NCI-H1694 treated with DMSO at 0.1 percent for 48 hours (cell line): Measurements from ENCODE around the gene USP48.
"Not testable (repeated sequence)": the region's sequence is repeated elsewhere in the genome, so short reads cannot be mapped to it uniquely, and the experiment has no call there.

Source experiments
- DNase-seq: peaks from one replicate; lab custom pipeline; 2025; lab: John Stamatoyannopoulos, UW

USP48 gene, protein sequence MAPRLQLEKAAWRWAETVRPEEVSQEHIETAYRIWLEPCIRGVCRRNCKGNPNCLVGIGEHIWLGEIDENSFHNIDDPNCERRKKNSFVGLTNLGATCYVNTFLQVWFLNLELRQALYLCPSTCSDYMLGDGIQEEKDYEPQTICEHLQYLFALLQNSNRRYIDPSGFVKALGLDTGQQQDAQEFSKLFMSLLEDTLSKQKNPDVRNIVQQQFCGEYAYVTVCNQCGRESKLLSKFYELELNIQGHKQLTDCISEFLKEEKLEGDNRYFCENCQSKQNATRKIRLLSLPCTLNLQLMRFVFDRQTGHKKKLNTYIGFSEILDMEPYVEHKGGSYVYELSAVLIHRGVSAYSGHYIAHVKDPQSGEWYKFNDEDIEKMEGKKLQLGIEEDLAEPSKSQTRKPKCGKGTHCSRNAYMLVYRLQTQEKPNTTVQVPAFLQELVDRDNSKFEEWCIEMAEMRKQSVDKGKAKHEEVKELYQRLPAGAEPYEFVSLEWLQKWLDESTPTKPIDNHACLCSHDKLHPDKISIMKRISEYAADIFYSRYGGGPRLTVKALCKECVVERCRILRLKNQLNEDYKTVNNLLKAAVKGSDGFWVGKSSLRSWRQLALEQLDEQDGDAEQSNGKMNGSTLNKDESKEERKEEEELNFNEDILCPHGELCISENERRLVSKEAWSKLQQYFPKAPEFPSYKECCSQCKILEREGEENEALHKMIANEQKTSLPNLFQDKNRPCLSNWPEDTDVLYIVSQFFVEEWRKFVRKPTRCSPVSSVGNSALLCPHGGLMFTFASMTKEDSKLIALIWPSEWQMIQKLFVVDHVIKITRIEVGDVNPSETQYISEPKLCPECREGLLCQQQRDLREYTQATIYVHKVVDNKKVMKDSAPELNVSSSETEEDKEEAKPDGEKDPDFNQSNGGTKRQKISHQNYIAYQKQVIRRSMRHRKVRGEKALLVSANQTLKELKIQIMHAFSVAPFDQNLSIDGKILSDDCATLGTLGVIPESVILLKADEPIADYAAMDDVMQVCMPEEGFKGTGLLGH

DNA sequence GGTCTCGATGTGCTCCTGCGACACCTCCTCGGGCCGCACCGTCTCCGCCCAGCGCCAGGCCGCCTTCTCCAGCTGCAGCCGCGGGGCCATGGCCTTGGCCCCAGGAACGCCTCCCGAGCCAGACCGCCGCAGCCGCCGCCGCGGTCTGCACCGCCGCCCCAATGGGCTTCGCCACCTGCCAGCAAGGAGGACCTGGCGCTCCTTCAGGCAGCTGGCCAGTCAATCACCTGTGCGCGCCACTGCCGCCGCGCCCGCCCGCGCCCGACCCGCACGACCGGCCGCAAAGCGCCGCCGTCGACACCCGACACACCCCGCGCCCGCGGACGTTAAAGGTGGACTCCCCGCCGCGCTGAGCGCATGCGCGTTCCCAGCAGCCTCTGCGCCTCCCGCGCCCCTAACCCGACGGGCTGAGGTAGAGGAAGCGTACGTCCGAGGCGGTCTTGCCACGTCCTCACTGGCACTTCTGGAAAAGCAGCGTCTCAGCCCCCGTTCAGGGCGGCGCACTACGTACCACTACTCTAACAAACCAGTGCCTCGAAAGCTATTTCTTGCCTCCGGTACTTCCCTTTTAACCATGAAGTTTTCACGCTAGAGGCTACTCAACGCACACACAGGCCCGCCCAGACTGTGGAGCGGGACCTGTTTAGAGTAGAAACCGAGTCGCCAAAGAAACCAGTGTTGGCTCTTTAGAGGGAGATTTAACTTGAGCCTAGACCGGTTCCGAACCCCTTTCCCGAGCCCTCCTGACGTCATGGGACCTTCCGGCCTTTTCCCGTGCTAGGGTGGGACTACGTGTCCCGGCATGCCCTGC lies at the start of gene USP48:
TSS of gene USP48 (minus strand) at position 282 of the 811 bp plus-strand sequence. CDS start at position 90, 192 bp downstream.
- DNase-seq = peak; percentile 79

DNA sequence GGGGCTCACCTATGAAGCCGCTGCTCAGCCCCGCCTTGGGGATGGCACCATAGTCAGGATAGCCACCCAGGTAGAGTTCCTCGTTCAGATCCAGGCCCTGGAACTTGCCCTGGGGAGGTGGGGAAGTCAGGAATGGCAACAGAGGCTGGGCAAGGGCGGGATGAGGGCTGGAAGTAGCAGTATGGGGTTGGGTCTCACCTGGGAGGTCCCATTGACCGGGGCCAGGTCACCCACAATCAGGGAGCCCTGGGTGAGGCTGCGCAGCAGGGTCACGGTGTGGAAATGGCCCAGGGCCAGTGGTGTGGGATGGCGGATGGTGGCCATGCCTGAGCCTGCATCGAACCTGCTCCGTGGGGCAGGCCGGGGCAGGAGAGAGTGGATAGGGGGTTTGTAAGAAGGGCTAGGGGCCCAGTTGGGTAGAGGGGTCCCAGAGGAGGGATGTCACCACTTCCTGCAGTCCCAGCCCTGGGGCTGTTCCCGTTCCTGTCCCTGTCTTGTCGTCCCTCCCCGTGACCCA lies 48.6 kb upstream of the USP48 start:
- DNase-seq = no peak

DNA sequence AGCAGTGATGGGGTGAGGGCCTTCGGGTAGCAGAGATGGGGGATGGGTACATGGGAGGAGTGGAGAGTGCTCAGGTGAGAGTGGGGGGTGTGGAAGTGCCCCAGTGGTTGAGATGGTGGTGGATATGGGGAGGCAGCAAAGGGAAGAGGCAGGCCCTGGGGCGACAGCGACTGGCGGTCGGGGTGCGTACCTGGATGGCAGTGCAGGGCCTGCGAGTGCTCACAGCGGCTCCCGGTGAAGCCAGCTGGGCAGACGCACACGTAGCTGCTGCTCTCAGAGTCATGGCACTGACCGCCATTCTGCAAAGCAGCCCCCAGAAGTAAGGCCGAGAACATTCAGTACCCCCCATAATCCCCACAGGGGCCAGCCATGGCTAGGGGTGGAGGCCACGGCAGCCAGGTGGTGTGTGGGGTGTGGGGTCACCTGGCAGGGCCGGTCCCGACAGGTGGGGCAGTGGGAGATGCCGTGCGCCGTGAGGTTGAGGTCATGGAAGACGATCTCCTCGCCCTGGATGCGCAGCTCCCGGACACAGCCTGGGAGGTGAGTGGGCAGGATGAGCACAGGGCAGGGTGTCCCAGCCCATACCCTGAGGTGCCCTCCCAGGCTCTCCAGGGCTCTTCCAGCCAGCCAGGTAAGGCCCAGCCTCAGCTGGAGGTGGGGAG lies 48.0 kb upstream of the USP48 start:
- no peak for DNase-seq

DNA sequence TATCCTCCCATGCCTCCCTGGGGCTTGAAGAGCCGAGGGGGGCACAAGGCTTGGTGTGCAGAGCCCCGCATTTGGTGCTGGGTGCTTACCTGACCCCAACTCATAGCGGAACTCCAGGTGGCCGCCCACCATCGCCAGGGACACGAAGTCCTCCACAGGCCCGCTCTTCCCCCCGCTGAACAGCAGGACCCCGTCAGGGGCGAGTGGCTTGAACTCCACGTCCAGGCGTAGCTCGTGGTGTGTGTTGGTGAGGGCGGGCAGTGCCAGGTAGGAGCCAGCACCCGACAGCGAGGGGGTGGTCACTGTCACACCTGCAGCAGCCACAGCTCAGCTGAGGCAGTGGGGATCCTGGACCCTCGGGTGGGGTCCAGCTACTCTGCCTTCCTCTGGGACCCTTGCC lies 46.3 kb upstream of the USP48 start:
- no peak for DNase-seq

DNA sequence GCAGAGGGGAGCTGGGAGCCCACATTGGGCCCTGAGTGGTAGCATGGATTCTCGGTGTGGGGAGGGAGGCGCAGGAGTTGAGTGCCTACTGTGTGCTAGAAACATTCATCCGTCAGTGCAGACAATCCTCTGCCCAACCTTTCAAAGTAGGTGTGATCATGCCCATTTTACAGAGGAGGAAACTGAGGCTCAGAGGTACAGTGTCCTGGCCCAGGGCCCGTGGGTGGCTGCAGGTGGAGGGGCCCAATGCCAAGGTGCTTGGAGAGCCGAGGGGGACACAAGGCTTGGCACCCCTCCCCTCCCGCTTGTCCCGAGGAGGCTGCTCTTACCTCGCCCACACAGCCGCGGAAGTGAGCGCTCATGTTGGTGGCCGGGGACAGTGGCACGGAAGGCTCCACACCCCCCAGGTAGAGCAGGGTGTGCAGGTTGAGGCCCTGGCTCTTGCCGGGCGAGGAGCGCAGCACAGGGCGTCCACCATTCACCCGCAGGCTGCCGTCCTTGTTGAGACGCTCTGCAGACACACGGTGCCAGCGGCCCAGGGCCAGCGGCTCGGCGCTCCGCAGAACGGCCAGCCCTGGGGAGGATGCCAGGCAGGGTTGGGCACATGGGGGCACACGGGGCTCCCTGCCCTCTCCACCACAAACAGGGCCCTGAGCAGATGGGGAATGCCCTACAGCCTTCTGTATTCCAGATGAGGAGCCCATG lies 45.7 kb upstream of the USP48 start:
- DNase-seq = no peak

DNA sequence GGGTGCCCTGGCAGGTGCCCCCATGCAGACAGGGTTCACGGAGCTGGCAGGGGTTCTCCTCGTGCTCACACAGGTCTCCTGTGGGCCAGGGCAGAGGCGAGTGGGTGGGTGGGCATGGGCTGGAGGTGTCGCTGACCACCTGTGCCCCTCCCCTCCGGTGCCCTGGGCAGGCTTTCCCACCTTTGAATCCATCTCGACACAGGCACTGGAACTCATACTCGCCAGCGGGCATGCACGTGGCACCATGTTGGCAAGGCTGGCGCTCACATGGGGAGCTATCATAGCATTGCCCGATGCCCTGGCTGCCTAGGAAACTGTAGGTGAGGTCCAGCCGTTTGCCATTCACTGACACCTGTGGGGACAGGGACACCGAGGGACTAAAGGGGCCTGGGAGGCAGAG lies 45.1 kb upstream of the USP48 start:
- no peak for DNase-seq

DNA sequence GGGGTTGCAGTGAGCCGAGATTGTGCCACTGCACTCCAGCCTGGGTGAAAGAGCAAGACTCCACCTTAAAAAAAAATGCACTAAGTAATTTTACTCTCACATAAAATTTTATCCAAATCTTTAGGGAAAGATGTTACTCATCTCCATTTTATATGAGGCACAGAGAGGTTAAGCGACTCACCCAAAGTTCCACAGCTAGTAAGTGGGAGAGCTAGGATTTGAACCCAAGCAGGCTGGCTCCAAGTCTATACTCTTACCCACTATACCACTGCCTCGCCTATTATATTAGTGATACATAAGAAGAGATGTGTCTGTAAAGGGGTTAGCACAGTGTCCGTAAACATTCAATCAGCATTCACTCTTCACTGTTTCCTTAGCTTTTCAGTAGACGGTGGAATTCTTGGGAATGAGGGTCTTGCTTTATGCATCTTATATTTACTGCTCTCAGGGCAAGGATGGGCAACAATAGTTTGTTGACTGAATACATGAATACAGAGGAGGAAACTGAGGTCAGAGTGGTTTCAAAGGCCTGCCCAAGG lies 44.3 kb upstream of the USP48 start:
- DNase-seq = no peak

DNA sequence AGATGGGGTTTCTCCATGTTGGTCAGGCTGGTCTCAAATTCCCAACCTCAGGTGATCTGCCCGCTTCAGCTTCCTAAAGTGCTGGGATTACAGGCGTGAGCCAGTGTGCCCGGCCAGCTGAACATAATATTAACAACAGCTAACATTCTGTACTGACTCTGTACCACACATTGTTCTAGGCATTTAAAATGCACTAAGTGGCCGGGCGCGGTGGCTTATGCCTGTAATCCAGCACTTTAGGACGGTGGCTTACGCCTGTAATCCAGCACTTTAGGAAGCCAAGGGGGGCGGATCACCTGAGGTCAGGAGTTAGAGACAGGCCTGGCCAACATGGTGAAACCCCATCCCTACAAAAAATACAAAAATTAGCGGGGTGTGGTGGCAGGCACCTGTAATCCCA lies 43.7 kb upstream of the USP48 start:
- DNase-seq = not testable (repeated sequence)

DNA sequence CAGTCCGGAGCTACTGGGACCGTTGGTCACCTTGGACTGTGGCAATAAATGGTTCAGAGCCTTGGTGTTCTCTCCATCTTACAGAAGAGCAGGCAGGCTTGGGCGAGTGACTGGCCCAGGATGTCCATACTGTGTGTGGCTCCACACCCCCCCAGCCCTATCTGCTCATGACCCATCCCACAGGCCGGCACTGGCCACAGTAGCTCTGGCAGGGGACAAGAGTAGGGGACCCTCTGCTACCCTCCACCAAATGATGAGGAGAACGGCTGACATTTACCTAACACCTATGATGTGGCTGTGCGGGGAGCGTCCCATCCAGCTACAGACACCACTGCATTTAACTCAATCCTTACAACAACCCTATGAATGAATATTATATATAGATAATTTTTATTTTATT lies 42.4 kb upstream of the USP48 start:
- DNase-seq = no peak

DNA sequence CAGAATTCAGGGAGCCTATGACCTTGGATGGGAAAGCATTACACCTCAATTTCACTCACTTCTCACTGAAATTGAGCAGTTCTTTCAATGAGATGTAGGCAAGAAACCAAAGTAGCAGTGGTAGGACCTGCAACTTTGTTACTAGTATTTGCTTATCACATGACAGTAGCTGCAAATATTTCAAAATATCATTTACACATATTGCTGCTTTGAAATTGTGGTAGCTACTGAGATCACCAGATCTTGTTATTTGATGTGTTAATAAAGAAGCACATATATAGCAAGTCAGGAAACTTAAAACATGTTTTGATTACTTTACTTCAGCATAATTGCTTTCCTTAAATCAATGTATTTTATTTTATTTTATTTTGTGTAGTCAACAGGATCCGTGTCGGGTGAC lies 42.0 kb upstream of the USP48 start:
- DNase-seq = no peak

DNA sequence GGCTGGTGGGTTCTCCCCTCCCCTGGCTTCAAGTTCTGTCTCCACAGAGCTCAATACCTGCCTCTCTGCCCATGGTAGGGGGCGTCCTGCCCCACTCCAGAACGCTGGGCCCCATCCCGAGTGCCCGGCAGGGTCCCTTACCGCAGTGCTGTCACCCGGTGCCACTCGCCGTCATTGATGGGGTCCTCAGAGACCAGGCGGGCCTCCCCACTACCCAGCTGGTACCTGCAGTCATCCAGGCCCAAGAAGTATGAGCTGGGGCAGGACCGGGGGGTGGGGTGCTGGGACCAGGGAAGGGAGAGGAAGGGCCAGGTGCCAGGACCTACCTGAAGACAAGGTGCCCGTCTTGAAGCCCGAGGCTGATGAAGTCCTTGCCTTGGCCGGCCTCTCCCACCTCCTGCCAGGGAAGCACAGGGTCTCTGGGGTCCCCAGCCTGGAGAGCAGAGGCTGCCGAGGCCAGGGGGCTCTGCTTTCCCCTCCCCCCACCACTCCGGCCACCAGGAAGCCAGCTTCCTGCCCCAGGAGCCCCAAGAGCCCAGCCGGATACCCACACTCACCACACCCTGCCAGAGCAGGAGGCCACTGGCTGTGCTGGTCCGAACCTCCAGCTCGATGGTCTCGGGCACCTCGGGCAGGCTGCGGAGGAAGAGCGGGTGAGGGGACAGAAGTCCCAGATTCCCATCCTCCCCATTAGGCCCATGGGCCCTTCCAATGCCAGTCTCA lies 41.2 kb upstream of the USP48 start:
- no peak for DNase-seq

DNA sequence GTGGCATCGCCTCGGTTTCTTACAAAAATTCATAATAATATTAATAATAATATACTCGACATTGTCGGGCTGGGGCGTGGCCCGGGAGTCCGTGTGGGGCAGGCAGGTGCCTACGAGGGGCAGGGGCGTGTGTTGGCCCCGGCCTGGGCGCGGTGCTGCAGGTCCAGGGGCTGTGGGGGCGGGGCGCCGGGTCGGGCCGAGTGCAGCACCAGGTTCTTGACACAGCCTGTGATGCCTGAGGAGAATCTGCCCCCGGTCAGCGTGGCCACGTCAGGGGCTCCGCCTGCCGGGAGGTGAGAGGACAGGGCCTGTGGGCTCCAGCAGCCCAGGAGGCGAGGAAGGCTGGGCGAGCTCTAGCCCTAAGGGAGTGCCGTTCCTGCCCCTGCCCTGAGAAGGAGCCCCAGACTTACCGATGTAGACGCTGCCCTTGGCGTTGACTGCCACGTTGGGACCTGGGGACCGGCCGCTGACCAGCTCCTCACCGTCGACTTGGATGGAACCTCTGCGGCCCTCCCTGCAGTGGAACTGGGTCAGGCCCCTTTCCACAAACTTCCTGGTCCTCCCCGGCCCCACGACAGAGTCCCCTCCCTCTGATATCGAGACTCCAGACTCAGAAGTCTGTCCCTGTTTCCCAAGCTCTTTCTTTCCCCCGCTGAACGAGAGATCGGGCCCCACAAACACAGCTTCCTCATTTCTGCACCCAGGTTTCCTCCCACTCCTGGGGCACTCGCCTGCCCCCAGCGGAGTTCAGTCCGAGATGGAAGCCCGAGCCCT lies 40.4 kb upstream of the USP48 start:
- no peak for DNase-seq

DNA sequence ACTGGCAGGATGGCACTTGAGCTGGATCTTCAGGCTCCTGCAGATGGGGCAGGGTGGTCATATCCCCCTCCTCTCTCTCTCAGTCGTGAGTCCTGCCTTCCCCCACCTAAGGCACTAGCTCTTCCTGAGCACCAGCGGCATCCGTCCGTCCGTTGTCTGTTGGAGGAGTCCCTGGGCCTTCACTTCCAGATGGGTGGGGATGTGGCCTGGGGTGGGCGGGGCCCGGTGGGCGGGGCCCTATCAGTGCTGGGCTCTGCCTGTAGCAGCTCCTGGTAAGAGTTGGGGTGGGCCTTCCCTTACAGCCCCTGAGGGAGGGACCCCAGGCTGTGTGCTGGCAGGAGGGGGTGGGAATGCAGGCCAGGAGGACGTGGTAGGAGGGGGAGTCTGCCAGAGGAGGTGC lies 39.4 kb upstream of the USP48 start:
- no peak for DNase-seq

DNA sequence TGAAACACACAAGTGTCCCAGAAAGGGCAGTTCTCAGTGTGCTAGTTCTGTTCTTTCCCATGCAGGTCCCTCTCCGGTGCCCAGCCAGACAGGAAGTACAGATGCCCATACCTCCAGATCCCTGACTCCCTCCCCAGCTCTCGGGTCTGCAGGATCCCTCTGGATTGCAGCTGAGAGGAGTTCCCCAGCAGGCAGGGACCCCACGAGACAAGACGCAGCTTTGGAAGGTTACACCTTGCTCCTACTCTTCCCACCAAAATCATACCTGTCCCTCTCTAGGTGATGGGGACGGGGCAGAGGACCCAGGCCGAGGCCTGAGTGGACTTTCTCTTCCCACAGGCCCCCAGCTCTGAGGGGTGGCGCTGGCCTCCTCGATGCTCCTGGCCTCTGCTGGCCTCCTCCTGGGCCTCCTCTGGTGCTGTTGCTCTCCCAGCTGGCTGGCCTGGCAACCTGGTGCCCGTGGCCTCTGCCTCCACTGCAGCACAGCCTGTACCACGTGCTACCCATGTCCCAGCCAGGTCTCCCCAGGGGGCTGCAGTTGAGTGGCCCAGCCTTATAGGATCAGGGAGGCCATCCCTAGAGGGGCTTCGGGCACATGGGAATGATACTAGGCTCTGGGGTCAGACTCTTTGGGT lies 38.6 kb upstream of the USP48 start:
- no peak for DNase-seq

DNA sequence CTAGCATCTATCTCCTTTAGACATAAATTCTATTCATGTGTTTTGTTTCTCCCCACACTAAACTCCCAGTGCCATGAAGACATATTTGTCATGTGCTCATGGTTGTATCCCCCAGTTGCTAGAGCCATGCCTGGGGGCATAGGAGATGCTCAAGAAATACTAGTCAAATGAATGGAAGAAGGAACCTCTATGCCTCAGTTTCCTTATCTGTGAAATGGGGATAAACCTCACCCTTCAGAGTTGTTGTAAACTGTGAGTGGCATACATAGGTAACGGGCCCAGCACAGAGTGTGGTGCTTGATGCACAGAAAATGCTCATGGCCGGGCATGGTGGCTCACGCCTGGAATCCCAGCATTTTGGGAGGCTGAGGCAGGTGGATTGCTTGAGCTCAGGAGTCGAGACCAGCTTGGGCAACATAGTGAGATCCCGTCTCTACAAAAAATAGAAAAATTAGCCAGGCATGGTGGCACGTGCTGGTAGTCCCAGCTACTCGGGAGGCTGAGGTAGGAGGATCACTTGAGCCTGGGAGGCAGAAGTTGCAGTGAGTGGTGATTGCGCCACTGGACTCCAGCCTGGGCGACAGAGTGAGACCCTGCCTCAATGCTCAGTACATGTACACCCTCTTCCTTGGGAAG lies 37.8 kb upstream of the USP48 start:
- no peak for DNase-seq

DNA sequence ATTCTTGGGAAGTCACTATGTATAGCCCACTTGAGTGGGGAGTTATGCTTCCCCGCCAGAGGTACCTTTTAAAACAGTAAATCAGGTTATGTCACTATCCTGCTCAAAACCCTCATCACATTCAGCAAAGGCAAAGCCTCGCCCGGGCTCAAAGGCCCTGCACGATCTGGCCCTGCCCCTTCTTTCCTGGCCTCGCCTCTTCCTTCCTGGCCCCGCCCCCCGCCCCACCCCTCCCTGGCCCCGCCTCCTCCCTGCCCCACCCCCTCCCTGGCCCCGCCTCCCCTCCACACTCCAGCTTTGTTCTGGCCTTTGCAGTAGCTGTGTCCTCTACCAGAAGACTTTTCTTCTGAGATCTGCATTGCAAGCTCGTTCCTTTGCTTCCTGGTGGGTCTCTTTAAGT lies 35.7 kb upstream of the USP48 start:
- DNase-seq = no peak

DNA sequence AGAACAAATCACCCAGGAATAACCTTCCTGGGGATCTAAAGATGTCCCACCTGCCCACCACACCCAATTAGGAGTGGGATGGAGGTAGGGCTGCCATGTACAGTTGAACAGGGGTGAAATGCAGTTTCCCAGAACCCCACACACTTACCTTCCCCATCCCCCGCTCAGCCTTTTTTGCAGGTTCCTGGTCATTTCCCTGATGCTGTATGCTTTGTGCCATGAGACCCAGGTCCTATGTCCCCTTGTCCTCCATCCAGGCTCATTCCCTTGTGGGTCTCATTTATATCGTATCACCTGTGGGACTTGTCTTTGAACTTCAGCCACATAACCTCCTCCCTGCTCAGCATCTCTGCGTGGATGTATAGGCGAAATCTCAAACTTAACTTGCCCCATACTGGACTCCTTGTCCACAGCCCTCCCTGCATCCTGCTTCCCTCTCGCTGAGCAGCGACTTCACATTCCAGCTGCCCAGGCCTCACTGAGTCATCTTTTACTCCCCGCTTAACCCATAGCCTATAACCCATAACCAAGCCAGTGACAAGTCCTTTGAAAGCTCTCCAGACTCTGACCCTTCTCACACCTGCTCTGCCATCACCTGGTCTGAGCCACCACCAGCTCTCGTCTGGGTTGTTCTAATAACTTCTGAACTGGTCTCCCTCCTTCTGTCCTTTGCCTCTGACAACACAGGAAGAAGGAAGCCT lies 33.8 kb upstream of the USP48 start:
- no peak for DNase-seq
